ENCODE results near the gene LGI4.

Gene LGI4

GRCh38 chr19:35134601-35135242 lies at the start of gene LGI4:
Gene LGI4 (minus strand): TSS chr19:35135059. CDS start chr19:35134680, 379 bp downstream.
- DNase-seq: no peak

GRCh38 chr19:35184267-35184666 lies 49.4 kb upstream of the LGI4 start:
- DNase-seq: no peak

- DNase-seq: no peak
Measured at GRCh38 chr19:35181387-35181786, 46.5 kb upstream of the LGI4 start.

- DNase-seq: no peak
Measured at GRCh38 chr19:35179830-35180229, 45.0 kb upstream of the LGI4 start.

GRCh38 chr19:35178701-35179100 lies 43.8 kb upstream of the LGI4 start:
- no peak for DNase-seq

- DNase-seq: no peak
Measured at GRCh38 chr19:35177377-35178274, 42.8 kb upstream of the LGI4 start.

GRCh38 chr19:35176181-35176570 lies 41.3 kb upstream of the LGI4 start:
- DNase-seq: no peak

- DNase-seq: no peak
Measured at GRCh38 chr19:35174226-35174625, 39.4 kb upstream of the LGI4 start.

- no peak for DNase-seq
Measured at GRCh38 chr19:35171730-35172129, 36.9 kb upstream of the LGI4 start.

- no peak for DNase-seq
Measured at GRCh38 chr19:35170359-35171061, 35.7 kb upstream of the LGI4 start.

- no peak for DNase-seq
Measured at GRCh38 chr19:35169221-35169995, 34.5 kb upstream of the LGI4 start.

- DNase-seq: no peak
Measured at GRCh38 chr19:35168196-35168595, 33.3 kb upstream of the LGI4 start.

GRCh38 chr19:35167251-35168119 lies 32.6 kb upstream of the LGI4 start:
- DNase-seq: no peak

- no peak for DNase-seq
Measured at GRCh38 chr19:35166100-35167063, 31.5 kb upstream of the LGI4 start.

GRCh38 chr19:35165200-35166058 lies 30.6 kb upstream of the LGI4 start:
- DNase-seq: no peak

GRCh38 chr19:35164418-35164817 lies 29.6 kb upstream of the LGI4 start:
- DNase-seq: no peak

GRCh38 chr19:35162471-35163326 lies 27.8 kb upstream of the LGI4 start:
- no peak for DNase-seq

- no peak for DNase-seq
Measured at GRCh38 chr19:35161434-35161743, 26.5 kb upstream of the LGI4 start.
